ENCODE measurements around the gene ARHGAP11A. TPM values are rescaled to one million over a fixed set of nuclear protein-coding genes. Genes with fewer than 3 reads are reported as not detected.

ARHGAP11A gene
- total RNA-seq, 1 experiment from 2014 or later = 102 TPM

GRCh38 chr15:32656496-32656895, 41.2 kb downstream of the ARHGAP11A start (continued):
- TF ChIP-seq POLR2A (IDR thresholded peaks at IDR 0.05; ENCODE audit: borderline replicate concordance, extremely low read depth, insufficient read depth, insufficient read length) (no peak), EZH2 (IDR thresholded peaks at IDR 0.05) (no peak), ZFX (IDR thresholded peaks at IDR 0.05) (no peak), CTCF (IDR thresholded peaks at IDR 0.05 in 2 of 3, conservative IDR thresholded peaks at IDR 0.05 in 1 of 3; ENCODE audit: borderline replicate concordance in 1 of 3, insufficient read depth in 1 of 3, low read depth in 2 of 3, low read length in 2 of 3) (no peak)

GRCh38 chr15:32657198-32657883, 42.0 kb downstream of the ARHGAP11A start:
- POLR2A ChIA-PET = no interaction called here
- ATAC-seq = no peak
- no peak for TF ChIP-seq ZBTB33 (IDR thresholded peaks at IDR 0.05; ENCODE audit: extremely low read depth, insufficient replicate concordance, low read length)
- TF ChIP-seq ZFX (IDR thresholded peaks at IDR 0.05) = no peak
- no peak for TF ChIP-seq TCF7L2 (IDR thresholded peaks at IDR 0.05; ENCODE audit: borderline replicate concordance, extremely low read depth, insufficient read depth, insufficient read length)
- no peak for TF ChIP-seq SP1 (IDR thresholded peaks at IDR 0.05; ENCODE audit: low read depth)
- TF ChIP-seq SIN3A (IDR thresholded peaks at IDR 0.05; ENCODE audit: low read depth) = no peak
- no peak for TF ChIP-seq FOSL1 (IDR thresholded peaks at IDR 0.05; ENCODE audit: low read depth)
- TF ChIP-seq JUND (IDR thresholded peaks at IDR 0.05) = no peak
- TF ChIP-seq YY1 (IDR thresholded peaks at IDR 0.05; ENCODE audit: extremely low read depth, insufficient replicate concordance, low read depth, low read length) = no peak
- no peak for TF ChIP-seq ATF3 (IDR thresholded peaks at IDR 0.05)
- TF ChIP-seq ZNF274 (IDR thresholded peaks at IDR 0.05; ENCODE audit: low read depth, low read length) = no peak
- no peak for TF ChIP-seq EGR1 (IDR thresholded peaks at IDR 0.05; ENCODE audit: low read depth)
- no peak for TF ChIP-seq REST (IDR thresholded peaks at IDR 0.05; ENCODE audit: low read depth)
- TF ChIP-seq ELF1 (IDR thresholded peaks at IDR 0.05; ENCODE audit: borderline replicate concordance, low read depth) = no peak
- no peak for TF ChIP-seq POLR2A (IDR thresholded peaks at IDR 0.05; ENCODE audit: borderline replicate concordance, extremely low read depth, insufficient read depth, insufficient read length)

More at GRCh38 chr15:32657198-32657883, 42.0 kb downstream of the ARHGAP11A start:
- Histone ChIP-seq H3K27ac (ENCODE audit: low read depth, low read length) (no peak overlapping the region), H3K9me2 (ENCODE audit: insufficient read depth) (no peaks in the 10 kb centered on the region), H3K9me3 (ENCODE audit: control insufficient read depth in 1 of 2, insufficient read depth in 1 of 2, low read depth in 1 of 2, low read length in 2 of 2) (no peaks in the 10 kb centered on the region), H3K9ac (ENCODE audit: low read length) (no peak overlapping the region), H3K4me3 (replicated peaks in 1 of 2; ENCODE audit: low read depth in 1 of 2, low read length in 2 of 2) (no peak overlapping the region), H4K20me1 (ENCODE audit: insufficient read depth) (no peaks in the 10 kb centered on the region), H3K27me3 (ENCODE audit: insufficient read depth, low read length) (no peaks in the 10 kb centered on the region), H3K4me2 (ENCODE audit: low read length) (no peak overlapping the region), H3K36me3 (ENCODE audit: control insufficient read depth in 1 of 2, insufficient read depth in 2 of 2, low read length in 2 of 2) (peaks cover 0 to 4% of the 10 kb centered on the region in 2 experiments; a peak in 2 of 4 replicates), H2AFZ (ENCODE audit: low read depth, low read length, poor library complexity, severe bottlenecking) (no peak overlapping the region), H3K4me1 (ENCODE audit: control insufficient read depth in 1 of 2, insufficient read depth in 2 of 2, low read length in 2 of 2) (no peaks in the 10 kb centered on the region), H3K79me2 (ENCODE audit: insufficient read depth, low read length) (no peaks in the 10 kb centered on the region)
- RAD21 ChIA-PET (ENCODE audit: low non-redundant PET in 1 of 2, low total read pairs in 2 of 2, uncharacterized antibody in 2 of 2, unreplicated experiment in 2 of 2) = no interaction called here
- CTCF ChIA-PET = interaction anchor here (3.6 kb wide), 1 partner anchor 8 kb away, joined by 15 read pairs; no protein-coding TSS in a partner anchor
- DNase-seq (ENCODE audit: low read depth, low spot score) = no peak
- intact Hi-C loops (cut with micrococcal nuclease) = no loop called here
- no TSS peak for BruUV-seq (replicated peaks)

All from HCT116 (cell line).